Dermis blood vessel endothelial cell (primary cell): ENCODE measurements around the gene KBTBD2. TPM values are rescaled to one million over a fixed set of nuclear protein-coding genes. Genes with fewer than 3 reads are reported as not detected.
"Not testable (repeated sequence)": the region's sequence is repeated elsewhere in the genome, so short reads cannot be mapped to it uniquely, and the experiment has no call there.

Experiments used
- DNase-seq: peaks from one replicate; pipeline ENCODE4 v3.0.0; 2010
- total RNA-seq: library from RNA; depleted of rRNA; stranded (reverse); fragments of >200 nt; gene quantifications from 2 replicates; pipeline ENCODE4 v1.2.3, GENCODE V29; 2014

KBTBD2 gene
- total RNA-seq, 1 donor from 2014 or later, result 103 TPM

GRCh38 chr7:32850654-32851053, 40.9 kb downstream of the KBTBD2 start:
- DNase-seq, result not testable (repeated sequence)

GRCh38 chr7:32848655-32849054, 42.9 kb downstream of the KBTBD2 start:
- DNase-seq, result not testable (repeated sequence)

GRCh38 chr7:32846630-32847225, 44.8 kb downstream of the KBTBD2 start:
- DNase-seq, result peak; percentile 88

GRCh38 chr7:32844748-32845147, 46.8 kb downstream of the KBTBD2 start:
- not testable (repeated sequence) for DNase-seq

- DNase-seq, result peak; percentile 9
Measured at GRCh38 chr7:32843763-32844162, 47.8 kb downstream of the KBTBD2 start.

- DNase-seq, result not testable (repeated sequence)
Measured at GRCh38 chr7:32839846-32840245, 51.7 kb downstream of the KBTBD2 start.

- DNase-seq, result not testable (repeated sequence)
Measured at GRCh38 chr7:32828996-32829752, 62.4 kb downstream of the KBTBD2 start.

Other genes with a start within 250 kb of the KBTBD2 start
- 168 and 179 TPM in 2 replicates for gene FKBP9, start 65.7 kb upstream of the KBTBD2 start, total RNA-seq
- gene NT5C3A, start 171.0 kb upstream of the KBTBD2 start, total RNA-seq, result 31.3 and 32.9 TPM in 2 replicates
- 5.8 and 8.8 TPM in 2 replicates for gene RP9, start 217.6 kb upstream of the KBTBD2 start, total RNA-seq
- 13.1 and 15.4 TPM in 2 replicates for gene BBS9, start 237.8 kb upstream of the KBTBD2 start, total RNA-seq